Loucy (cell line): ENCODE data around the gene TRIM37.

ENCODE experiments used
- H2AFZ ChIP-seq: fragments of 200-600 bp; sonication (generic); 2 replicates; pipeline ENCODE4 v1.6.0; 2016; ENCODE audit warnings: antibody characterized with exemption, mild to moderate bottlenecking, low read length, moderate library complexity
- H3F3A ChIP-seq: fragments of 200-600 bp; 2 replicates; pipeline ENCODE4 v1.6.0; 2016; ENCODE audit warnings: antibody characterized with exemption, low read depth, mild to moderate bottlenecking
- H3K27me3 ChIP-seq: fragments of 200-600 bp; sonication (generic); 2 replicates; pipeline ENCODE4 v1.6.1; 2014; ENCODE audit warnings: low read length, mild to moderate bottlenecking; ENCODE audit not compliant: insufficient read depth, poor library complexity, severe bottlenecking
- H3K36me3 ChIP-seq: fragments of 200-600 bp; sonication (generic); 2 replicates; pipeline ENCODE4 v1.6.1; 2016; ENCODE audit warnings: low read length; ENCODE audit not compliant: insufficient read depth
- H3K4me1 ChIP-seq: fragments of 200-600 bp; sonication (generic); 2 replicates; pipeline ENCODE4 v1.5.1; 2014; ENCODE audit warnings: low read length, mild to moderate bottlenecking; ENCODE audit not compliant: insufficient read depth, poor library complexity, severe bottlenecking
- H3K4me2 ChIP-seq: fragments of 200-600 bp; sonication (generic); 2 replicates; pipeline ENCODE4 v1.6.0; 2014; ENCODE audit warnings: antibody characterized with exemption, low read length, low read depth, mild to moderate bottlenecking; ENCODE audit not compliant: poor library complexity, severe bottlenecking
- H3K4me3 ChIP-seq: fragments of 200-600 bp; sonication (generic); 2 replicates; pipeline ENCODE4 v1.5.1; 2014; ENCODE audit warnings: low read length, mild to moderate bottlenecking, mixed read lengths; ENCODE audit not compliant: poor library complexity, severe bottlenecking
- H3K79me2 ChIP-seq: fragments of 200-600 bp; sonication (generic); 2 replicates; pipeline ENCODE4 v1.6.1; 2014; ENCODE audit warnings: low read length; ENCODE audit not compliant: insufficient read depth
- H3K9ac ChIP-seq: fragments of 200-600 bp; sonication (generic); 2 replicates; pipeline ENCODE4 v1.6.0; 2014; ENCODE audit warnings: mild to moderate bottlenecking, low read depth, low read length, moderate library complexity; ENCODE audit not compliant: poor library complexity, severe bottlenecking
- H3K9me2 ChIP-seq: fragments of 200-600 bp; sonication (generic); replicated peaks from 2 replicates; pipeline ENCODE4 v1.6.1; 2016; ENCODE audit warnings: low read depth, low read length, mixed read lengths
- H3K9me3 ChIP-seq: fragments of 200-600 bp; sonication (generic); 2 replicates; pipeline ENCODE4 v1.6.1; 2014; ENCODE audit warnings: mild to moderate bottlenecking, antibody characterized with exemption, low read length, low read depth; ENCODE audit not compliant: insufficient read depth
- H4K20me1 ChIP-seq: fragments of 200-600 bp; sonication (generic); 2 replicates; pipeline ENCODE4 v1.6.0; 2014; ENCODE audit warnings: antibody characterized with exemption, low read length, mild to moderate bottlenecking; ENCODE audit not compliant: insufficient read depth, poor library complexity, severe bottlenecking
- CTCF ChIP-seq: fragments of 200-600 bp; sonication (generic); conservative IDR thresholded peaks from 2 replicates; pipeline ENCODE4 v1.5.1; 2014; ENCODE audit warnings: mild to moderate bottlenecking, antibody characterized with exemption, low read length
- EZH2phosphoT487 ChIP-seq: fragments of 200-600 bp; IDR thresholded peaks from 2 replicates; pipeline ENCODE4 v1.6.1; 2018; ENCODE audit warnings: antibody characterized with exemption, mild to moderate bottlenecking, moderate library complexity, borderline replicate concordance

TRIM37 gene

DNA sequence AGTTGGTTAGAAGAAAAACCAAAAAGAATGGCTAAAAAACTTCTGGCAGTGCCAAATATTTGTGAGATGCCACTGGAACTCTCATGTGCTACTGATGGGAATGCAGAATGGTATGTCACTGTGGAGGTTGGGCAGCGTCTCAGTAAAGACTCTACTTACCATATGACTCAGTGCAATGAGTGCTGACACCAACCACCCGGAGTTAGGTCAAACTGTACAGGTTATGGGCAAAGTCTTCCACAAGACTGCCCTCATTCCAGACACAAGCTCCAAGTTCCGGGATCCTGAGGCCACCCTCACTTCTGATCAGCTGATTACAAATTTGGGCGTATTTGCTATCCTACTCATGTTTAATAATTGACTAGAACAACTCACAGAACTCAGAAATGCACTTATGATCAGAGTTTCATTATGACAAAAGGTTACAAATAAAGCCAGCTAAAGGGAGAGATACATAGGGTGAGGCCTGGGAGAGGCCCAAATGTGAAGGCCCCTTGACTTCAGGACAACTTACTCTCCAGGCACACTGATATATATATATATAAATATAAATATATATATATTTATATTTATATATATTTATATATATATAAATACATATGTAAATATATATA, 114.9 kb downstream of the TRIM37 start:
- Histone ChIP-seq H3K9me3 (no peaks in the 10 kb centered on the region), H3K4me1 (no peaks in the 10 kb centered on the region), H3K9ac (no peak overlapping the region), H3K79me2 (no peaks in the 10 kb centered on the region), H3K36me3 (no peaks in the 10 kb centered on the region), H3K4me3 (no peak overlapping the region), H2AFZ (no peak overlapping the region), H3K4me2 (no peak overlapping the region), H3K9me2 (no peaks in the 10 kb centered on the region), H3F3A (no peaks in the 10 kb centered on the region), H3K27me3 (no peaks in the 10 kb centered on the region), H4K20me1 (no peaks in the 10 kb centered on the region)
- no peak for TF ChIP-seq CTCF
- no peak for TF ChIP-seq EZH2phosphoT487

- Histone ChIP-seq H3F3A (no peaks in the 10 kb centered on the region), H3K27me3 (no peaks in the 10 kb centered on the region), H3K9me3 (no peaks in the 10 kb centered on the region), H3K9me2 (no peaks in the 10 kb centered on the region), H3K4me1 (no peaks in the 10 kb centered on the region), H3K4me2 (no peak overlapping the region), H3K36me3 (no peaks in the 10 kb centered on the region), H2AFZ (no peak overlapping the region), H3K9ac (no peak overlapping the region), H4K20me1 (no peaks in the 10 kb centered on the region), H3K4me3 (no peak overlapping the region), H3K79me2 (no peaks in the 10 kb centered on the region)
- TF ChIP-seq CTCF (no peak), EZH2phosphoT487 (no peak)
Measured at GRCh38 chr17:58989629-58990028, 117.1 kb downstream of the TRIM37 start.

- H3K36me3 ChIP-seq, result no peaks in the 10 kb centered on the region
- TF ChIP-seq EZH2phosphoT487 (no peak), CTCF (no peak)
- H3F3A ChIP-seq, result no peaks in the 10 kb centered on the region
Measured at GRCh38 chr17:58985971-58986370, 120.7 kb downstream of the TRIM37 start.

More at GRCh38 chr17:58985971-58986370, 120.7 kb downstream of the TRIM37 start:
- Histone ChIP-seq H3K4me2 (no peak overlapping the region), H3K9me3 (no peaks in the 10 kb centered on the region), H3K4me1 (no peaks in the 10 kb centered on the region), H4K20me1 (no peaks in the 10 kb centered on the region), H3K79me2 (no peaks in the 10 kb centered on the region), H3K9me2 (no peaks in the 10 kb centered on the region), H3K4me3 (no peak overlapping the region), H3K9ac (no peak overlapping the region), H3K27me3 (no peaks in the 10 kb centered on the region), H2AFZ (no peak overlapping the region)
